HG03442 (cell line): ENCODE results near the gene CHPF.

Experiments used
- ATAC-seq: cut with Tn5 transposase; IDR thresholded peaks from one replicate; pipeline ENCODE4 v1.9.1; 2021; ENCODE audit warnings: mild to moderate bottlenecking, moderate library complexity; ENCODE audit not compliant: unreplicated experiment

CHPF gene

DNA sequence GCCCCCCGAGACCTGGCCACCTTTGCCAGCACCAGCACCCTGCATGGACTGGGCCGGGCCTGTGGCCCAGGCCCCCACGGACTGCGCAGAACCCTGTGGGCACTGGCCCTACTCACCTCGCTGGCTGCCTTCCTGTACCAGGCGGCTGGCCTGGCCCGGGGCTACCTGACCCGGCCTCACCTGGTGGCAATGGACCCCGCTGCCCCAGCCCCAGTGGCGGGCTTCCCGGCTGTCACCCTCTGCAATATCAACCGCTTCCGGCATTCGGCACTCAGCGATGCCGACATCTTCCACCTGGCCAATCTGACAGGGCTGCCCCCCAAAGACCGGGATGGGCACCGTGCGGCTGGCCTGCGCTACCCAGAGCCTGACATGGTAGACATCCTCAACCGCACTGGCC lies 28.8 kb downstream of the CHPF start:
- ATAC-seq: no peak

DNA sequence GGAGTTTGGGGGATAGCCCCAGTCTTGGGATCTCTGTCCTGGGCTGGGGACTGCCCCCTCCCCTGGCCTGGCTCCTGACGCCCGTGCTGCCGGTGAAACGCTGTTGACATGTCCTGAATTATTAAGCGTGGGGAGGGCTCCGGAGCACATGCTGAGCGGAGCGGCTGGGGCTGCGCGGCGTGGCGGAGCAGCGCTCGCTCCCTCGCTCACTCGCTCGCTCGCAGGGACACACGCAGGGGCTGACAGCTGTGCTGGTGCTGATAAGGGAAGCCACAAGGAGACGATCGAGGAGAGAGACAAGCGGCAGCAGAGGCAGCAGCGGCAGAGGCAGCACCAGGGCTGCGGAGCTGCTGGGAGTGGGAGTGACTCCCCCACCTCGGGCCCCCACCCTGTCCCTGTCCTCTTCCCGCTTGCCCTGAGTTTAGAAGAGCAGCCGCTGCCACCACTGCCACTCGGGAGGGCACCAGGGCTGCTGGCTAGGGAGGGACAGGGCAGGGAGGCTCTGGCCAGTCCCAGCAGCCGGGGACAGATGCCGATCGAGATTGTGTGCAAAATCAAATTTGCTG lies 29.3 kb downstream of the CHPF start, which contains the start of gene ASIC4:
Gene ASIC4, plus strand, starts transcription at position 287 of the 566 bp plus-strand sequence. Its CDS starts 243 bp downstream, at position 530.
- no peak for ATAC-seq

DNA sequence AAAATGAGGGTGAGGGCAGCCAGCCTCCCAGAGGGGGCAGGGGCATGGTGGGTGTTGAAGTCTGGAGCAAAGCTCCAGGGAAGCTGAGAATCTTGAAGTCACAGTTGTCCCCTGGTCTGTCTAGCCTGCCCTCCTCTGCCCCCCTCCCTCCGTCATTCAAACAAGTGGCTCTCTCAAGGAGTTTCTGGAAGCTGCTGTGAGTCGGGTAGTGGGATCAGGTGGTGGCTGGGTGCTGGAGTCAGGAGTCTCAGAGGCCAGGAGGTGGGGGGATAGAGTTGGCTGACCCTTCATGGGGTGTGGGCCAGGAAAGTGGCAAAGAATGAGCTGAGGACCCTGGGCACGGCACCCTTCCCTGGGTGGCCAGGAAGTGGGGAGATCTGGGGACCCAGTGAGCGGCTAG lies 29.8 kb downstream of the CHPF start:
- no peak for ATAC-seq

DNA sequence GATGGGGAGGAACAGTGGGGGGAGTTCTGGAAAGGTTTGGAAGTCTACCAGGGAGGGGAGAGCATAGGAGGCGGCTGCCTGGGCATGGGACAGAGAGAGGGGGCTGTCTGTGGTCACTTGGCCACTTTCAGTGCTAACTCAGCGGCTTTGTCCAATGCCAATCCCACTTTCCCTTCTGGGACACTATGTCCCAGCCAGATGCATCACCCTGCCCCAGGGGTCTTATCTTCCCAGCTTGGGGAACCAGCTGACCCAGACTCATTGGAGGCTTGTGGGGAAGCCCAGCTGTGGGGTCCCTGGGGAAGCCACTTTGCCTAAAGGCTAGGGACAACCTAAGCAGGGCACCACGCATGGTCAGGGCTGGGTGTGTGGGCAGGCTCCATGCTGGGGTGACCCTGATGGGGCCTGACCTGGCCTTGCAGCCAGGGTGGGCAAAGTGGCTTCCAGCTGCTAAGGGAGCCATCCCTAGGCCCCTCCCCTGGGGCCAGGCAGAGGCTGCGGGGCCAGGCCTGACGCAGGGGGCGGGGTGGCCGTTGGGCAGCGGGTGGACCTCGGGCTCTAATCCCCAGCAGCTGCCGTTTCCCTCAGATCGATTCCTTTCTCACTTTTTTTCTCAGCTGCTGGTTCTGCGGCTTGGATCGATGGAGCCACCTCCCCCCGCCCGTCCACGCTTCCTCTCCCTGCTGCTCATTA lies 30.9 kb downstream of the CHPF start:
- ATAC-seq: no peak

DNA sequence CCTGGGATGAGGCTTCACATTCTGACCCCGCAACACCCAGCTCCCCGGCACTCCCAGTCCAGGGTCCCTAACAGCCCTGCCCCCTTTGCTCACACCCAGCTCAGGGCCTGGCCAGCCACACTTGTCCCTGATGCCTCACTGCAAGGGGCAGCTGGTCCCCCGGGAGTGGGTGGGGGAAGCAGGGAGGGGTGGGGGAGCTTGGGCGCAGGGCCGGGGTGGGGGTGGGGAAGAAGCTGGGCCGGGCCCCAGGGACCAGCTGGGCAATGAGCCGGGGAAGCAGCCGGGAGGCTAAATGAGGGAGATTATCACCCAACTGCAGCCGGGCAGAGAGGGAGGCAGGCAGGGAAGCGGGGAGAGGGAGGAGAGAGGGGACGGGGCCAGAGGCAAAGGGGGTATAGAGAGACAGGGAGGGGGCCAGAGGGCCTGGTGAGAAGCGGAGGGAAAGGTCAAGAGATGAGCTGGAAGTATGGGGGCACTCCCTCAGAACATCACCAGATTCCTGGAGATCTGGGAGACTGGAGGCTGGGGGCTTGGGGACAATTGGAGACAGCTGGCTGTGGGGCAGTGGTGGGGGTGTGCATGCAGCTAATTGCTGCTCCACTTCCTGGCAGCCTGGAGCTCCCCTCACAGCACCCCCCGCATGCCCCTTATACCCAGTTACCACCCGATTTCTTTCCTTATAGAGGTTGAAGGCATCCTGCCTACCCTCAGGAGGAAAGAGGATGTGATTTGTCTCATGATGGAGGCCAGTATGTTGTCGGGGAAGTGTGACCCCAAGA lies 31.9 kb downstream of the CHPF start:
- no peak for ATAC-seq

DNA sequence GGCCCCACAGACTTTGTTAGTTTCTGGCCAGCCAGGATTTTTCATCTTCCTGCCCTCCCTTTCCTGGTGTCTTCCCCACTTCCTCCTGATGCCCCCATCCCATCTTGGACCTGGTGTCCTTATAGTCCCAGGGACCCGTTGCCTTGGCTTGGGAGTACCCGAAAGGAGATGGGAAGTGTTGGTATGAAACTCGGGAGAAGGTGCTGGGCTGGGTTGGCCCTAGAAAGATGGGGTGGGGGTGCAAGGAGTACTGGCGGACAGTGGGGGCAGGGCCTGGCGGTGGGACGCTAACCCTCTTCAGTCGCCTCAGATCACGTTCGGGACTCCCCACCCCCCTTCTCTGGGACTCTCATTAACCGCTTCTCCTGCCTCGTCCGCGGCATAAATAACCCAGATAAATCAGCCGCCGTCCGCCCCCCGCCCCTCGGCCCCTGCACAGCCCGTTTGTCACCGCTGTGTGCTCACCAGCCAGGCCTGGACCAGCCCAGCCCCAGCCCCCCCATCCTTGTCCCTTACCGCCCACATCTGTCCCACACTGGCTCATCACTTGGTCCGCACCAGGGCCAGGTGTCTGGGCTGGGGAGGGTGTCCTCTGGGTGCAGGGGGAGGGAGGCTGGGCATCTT lies 33.0 kb downstream of the CHPF start:
- ATAC-seq: no peak

DNA sequence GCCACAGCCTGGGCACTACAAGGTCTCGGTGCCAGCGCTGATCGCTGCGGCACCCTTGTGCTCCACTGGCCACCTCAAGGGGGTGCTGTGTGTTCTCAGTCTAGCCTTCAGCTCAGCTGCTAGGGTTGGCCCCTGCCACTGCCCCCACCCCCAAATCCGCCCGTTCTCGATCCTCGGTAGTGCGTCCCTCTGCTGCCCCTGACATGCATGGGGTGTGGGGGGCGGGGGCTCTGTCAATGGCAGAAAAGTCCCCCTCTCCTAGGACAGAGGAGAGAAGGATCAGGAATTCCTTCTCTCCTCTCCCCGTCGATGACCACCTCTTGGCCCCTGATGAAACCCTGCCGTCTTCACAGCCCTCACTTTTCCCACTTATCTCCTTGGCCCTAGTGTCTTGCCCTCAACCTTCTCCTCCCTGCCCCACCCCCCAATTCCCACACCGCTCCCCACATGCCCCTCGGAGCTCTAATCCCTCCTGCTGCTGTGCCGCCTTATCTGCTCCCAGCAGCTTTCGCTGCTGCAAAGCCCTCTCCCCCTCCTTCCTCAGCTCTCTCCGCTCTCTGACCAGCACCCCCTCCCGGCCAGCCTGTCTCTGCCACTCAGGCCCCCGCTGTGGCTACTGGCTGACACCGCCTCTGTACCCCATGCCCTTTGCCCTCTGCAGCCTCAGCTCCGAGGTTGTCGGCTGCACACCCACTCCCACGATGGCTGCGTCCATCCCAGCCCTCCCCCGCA lies 33.7 kb downstream of the CHPF start:
- ATAC-seq: no peak

DNA sequence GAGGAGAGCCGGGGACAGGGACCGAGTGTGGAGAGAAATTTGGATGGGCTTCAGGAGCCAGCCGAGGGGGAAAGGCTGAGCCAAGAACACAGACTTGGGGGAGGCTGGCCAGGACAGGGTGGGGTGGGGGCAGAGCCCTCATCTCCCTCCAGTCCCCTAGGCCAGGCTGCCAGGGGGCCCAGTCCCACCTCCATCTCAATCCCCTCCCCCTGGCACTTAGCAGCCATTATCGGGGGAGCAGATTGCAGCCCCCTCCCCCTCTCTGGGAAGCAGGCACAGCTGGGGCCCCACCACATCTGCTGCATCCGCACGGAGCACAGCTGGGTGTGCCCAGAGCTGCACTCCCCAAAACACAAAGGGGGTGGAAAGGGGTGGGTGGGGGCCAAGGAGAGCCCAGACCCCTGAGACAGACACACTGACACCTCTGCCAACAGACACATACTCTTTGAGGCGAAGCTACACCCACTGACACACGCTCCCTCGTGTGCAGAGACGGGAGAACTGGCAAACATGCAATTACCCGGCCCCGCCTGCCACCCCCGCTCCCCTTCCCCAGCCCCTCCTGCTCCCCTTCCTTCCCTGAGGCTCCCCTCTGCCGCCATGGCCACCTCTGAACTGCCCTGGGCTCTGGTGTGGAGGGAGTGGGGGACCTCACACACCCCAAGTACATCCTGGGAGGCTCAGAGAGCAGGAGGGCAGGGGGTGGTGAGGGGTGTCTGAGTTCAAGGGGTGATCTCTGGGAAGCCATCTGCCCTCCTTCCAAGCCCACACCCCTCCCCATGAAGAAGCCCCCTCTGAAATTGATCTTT lies 34.4 kb downstream of the CHPF start:
- no peak for ATAC-seq

DNA sequence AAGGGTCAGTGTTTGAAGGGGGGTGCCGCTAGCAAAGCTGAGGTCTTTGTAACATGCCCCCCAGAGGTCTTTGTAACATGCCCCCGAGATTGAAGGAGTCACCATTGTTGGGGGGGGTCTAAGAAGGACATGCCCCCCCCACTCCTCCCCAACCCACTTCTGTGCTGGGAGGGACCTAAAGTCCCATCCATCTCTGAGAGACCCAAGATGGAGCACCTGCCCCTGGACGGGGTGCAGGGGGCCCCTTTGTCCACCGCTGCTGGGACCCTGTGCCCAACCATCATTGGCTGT lies 35.2 kb downstream of the CHPF start:
- no peak for ATAC-seq

DNA sequence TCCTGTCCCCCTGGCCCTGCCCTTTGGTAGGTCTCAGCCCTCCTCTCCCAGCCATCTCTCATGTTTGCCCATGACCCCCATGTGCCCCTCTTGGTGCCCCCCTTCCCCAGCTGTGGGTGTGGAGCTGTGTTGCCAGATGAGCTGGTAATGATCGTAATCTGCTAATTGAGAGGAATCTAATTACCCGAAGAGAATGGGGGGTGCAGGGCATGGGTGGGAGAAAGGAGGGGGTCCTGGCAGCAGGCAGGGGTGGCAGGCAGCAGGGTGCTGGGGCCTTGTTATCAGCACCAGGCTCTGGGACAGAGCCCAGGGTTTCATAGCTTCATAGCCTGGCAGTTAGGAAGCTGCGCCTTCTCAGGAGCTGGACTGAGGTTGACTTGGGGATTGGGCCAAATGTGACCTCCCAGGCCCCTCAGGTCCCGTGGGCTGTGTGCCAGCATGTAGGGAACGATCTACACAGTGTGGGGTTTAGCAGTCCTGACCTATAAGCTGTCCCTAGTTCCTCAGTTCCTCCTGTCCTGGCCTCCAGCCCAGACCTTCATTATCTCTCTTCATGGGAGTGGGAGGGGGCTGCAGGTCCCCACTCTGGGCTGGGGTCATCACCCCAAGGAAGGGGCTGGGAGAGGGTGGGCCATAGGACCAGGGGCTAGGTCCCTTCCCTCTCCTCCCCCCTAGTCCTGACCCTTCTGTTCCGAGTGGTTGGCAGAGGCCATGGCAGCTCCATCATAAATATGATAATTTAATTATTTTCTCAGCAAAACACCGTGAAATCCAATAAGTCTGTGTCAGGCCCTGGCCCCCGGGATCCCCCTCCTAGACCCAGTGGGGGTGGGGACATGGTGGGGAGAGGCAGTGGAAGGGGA lies 35.8 kb downstream of the CHPF start:
- ATAC-seq: no peak

DNA sequence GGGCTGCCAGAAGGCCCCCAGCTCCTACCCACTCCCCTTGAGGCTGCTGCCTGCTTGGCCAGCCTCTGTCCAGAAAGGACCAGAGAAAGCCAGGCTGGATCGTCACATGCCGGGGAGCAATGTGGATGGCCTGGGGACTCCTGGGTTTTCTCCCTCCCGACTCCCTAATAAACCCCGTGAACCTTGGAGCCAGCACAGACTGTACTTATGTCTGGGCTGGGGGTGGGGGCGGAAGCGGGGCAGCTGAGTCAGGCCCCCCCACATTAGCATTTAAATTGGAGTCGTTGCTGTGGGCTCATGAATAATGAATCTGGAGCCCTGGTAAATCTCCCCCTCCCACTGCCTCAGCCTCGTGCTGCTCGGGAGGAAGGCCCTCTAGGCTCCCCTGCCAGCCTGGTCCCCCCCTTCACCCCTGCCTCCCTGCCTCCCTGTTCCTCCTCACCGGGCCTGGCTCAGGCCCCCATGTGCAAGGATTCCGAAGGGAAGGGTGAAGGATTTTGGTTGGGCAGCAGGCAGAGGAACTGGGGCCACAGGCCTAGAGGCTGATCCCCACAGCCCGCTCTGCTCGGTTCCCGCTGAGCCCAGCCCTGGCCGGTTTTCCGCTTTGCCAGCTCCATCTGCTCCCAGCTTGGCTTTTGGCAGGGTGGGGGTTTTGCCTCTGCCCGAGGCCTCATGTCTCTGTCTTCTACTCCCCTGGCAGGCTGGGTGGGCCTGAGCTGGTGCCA lies 36.6 kb downstream of the CHPF start:
- ATAC-seq: no peak

DNA sequence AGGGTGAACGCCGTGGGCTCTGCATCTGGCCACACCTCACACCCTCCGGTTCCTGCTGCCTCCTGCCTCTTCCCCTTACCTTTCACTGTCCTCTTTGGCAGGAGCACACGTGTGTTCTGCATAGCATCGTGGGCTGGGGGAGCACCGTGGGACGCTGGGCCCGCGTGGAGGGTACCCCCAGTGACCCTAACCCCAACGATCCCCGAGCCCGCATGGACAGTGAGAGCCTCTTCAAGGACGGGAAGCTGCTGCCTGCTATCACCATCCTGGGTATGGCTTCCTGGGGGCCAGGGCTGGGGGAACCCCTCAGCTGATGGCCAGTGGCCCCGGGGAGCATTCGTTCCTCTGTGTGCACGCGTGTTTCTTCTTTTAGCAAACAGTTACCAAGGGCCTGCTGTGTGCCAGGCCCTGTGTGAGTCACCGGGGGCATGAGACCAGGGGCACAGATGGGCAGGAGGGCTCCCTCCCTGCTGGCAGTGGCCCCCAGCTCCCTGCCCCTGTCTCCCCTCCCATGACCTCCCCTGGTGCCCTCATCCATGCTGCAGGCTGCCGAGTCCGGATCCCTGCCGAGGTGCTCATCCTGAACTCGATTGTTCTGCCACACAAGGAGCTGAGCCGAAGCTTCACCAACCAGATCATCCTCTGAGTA lies 37.3 kb downstream of the CHPF start:
- no peak for ATAC-seq

DNA sequence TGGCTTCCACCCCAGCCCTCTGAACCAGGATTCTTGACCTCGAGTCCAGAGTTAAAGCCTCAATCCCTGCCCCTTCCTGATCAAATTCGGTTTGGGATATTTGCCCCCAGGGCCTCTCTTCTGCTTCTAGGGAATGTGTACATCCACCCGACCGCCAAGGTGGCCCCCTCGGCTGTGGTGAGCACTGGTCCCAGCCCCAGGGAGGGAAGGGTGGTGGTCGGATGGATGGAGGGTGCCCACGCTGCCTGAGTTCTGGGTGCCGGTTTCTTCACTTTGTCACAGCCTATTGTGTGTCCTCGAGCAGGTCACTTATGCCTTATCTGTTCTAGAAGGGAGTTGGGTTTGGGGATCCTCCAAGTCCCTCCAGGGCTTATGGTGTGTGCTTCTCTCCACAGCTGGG lies 38.0 kb downstream of the CHPF start:
- no peak for ATAC-seq

DNA sequence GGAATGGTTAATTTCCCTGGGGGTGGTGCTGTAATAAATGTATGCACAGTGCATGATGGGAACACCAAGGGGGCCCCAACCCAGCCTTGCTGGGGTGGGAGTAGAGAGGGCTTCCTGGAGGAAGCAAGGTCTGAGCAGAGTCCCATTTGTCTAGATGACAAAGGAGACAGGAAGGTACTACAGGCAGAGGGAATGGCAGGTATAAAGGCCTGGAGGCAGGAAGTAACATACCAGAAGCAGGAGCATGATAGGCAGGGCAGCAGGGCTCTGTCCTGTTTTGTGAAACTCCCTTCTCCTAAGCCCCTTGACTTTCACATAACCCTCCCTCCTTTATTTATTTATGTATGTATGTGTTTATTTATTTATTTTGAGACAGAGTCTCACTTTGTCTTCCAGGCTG lies 41.0 kb downstream of the CHPF start:
- no peak for ATAC-seq

DNA sequence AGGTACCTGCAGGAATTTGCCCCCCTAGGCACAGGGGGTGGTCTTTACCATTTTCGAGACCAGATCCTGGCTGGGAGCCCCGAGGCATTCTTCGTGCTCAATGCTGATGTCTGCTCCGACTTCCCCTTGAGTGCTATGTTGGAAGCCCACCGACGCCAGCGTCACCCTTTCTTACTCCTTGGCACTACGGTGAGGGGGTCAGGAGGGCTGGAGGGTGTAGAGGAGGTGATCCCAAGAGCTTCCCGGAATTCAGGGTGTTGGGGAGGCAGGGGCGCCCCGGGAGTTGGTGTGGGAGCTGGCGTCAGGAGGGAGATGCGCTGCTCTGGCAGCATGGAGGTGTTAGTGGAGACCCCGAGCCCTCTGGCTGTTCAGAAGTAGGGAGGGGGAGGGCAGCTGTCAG lies 41.8 kb downstream of the CHPF start:
- no peak for ATAC-seq

DNA sequence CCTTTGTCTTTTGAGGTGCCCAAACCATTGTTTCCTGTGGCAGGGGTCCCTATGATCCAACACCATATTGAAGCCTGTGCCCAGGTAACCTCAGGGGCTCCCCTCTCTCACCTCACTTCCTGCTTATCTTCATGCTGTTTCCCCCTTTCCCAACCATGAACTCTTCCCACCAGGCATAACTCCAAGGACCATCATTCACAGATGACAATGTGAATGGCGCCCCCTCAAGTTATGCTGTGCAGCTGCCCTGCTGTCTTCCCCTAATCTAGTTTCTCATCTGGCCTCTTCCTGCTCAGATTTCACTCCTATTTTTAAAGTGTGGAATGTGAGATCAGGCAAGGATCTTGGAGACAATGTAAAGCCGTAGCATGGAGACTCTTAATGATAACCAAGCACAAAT lies 43.5 kb downstream of the CHPF start:
- ATAC-seq: no peak

DNA sequence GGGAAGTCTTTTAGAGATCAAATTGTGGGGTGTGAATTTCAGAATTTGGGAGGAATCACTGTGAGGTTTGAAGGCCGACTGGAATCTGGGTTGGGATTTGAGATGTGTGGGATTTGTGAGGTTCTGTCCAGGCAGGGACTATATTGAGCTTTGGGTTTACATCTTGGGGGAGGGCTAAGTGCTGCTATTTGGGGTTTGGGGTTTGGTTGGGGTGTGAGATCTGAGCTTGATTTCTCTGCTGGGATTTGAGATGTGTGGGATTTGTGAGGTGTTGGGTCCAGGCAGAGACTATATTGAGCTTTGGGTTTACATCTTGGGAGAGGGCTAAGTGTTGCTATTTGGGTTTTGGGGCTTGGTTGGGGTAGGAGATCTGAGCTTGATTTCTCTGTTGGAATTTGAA lies 44.1 kb downstream of the CHPF start:
- no peak for ATAC-seq

DNA sequence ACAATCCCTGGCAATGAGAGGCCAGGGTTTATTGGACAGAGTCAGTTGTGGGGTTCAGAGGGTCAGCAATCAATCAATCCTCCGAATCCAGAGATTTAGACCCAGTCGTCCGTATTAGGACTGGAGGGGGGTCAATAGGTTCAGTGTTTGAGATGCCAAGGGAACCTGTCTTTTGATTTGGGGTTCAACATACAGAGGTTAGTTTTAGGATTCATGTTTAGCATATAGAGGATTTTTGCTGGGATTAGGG lies 44.6 kb downstream of the CHPF start:
- ATAC-seq: no peak
